H1 (cell line): ENCODE data around the gene CGNL1. TPM values are rescaled to one million over a fixed set of nuclear protein-coding genes. Genes with fewer than 3 reads are reported as not detected.

Source experiments
- CTCF ChIA-PET: fragments of 300-600 bp; sonication (Branson Sonifier 250); formaldehyde crosslinking; loops from one replicate; lab custom pipeline; 2021; ENCODE audit not compliant: partially characterized antibody; lab: Charles Lee
- POLR2A ChIA-PET: fragments of 300-600 bp; sonication (Branson Sonifier 250); formaldehyde crosslinking; loops from one replicate; lab custom pipeline; 2021; ENCODE audit warnings: inconsistent platforms; ENCODE audit not compliant: partially characterized antibody; lab: Charles Lee
- DNase-seq, 2 experiments: peaks; one replicate each; pipeline versions ENCODE4 v3.0.0 to v3.0.0-alpha.2; 2010 to 2022; ENCODE audit warnings: low spot score in 2 of 2, low read depth in 1 of 2, mixed read lengths in 1 of 2
- FAIRE-seq: peaks from 2 replicates; lab custom pipeline; 2011; peaks lifted over from hg19 to GRCh38; lab: Jason Lieb, UNC
- H2AFZ ChIP-seq: 2 replicates; pipeline ENCODE4 v1.8.1; 2012; ENCODE audit warnings: low read length, inconsistent platforms
- H2AK5ac ChIP-seq: 2 replicates; pipeline ENCODE4 v1.6.1; 2013; ENCODE audit warnings: low read depth, low read length
- H2BK120ac ChIP-seq: replicated peaks from 2 replicates; pipeline ENCODE3; 2013; ENCODE audit warnings: low read depth, low read length, inconsistent platforms
- H2BK12ac ChIP-seq: 2 replicates; pipeline ENCODE4 v1.6.1; 2013; ENCODE audit warnings: low read depth, low read length
- H2BK15ac ChIP-seq: 2 replicates; pipeline ENCODE4 v1.6.1; 2013; ENCODE audit warnings: low read length
- H2BK20ac ChIP-seq: 2 replicates; pipeline ENCODE4 v1.6.1; 2013; ENCODE audit warnings: low read length
- H2BK5ac ChIP-seq: 2 replicates; pipeline ENCODE4 v1.6.1; 2013; ENCODE audit warnings: low read depth, low read length
- H3K14ac ChIP-seq: 2 replicates; pipeline ENCODE4 v1.6.1; 2013; ENCODE audit warnings: inconsistent platforms; ENCODE audit not compliant: insufficient read length
- H3K18ac ChIP-seq: 2 replicates; pipeline ENCODE4 v1.6.1; 2013; ENCODE audit warnings: low read length; ENCODE audit errors: extremely low read depth
- H3K23ac ChIP-seq: 2 replicates; pipeline ENCODE4 v1.6.1; 2013; ENCODE audit warnings: inconsistent platforms; ENCODE audit not compliant: insufficient read length
- H3K23me2 ChIP-seq: 2 replicates; pipeline ENCODE4 v1.6.1; 2013; ENCODE audit warnings: low read depth, low read length
- H3K27ac ChIP-seq: 2 replicates; pipeline ENCODE4 v1.6.1; 2011; ENCODE audit warnings: low read depth, low read length, inconsistent platforms
- H3K27me3 ChIP-seq, 4 experiments: replicated peaks in 1 of 4; 1 replicate in 1 of 4; 2 replicates in 3 of 4; pipeline versions ENCODE4 v1.6.1 to v1.8.1; 2011 to 2013; ENCODE audit warnings: low read length in 3 of 4, mild to moderate bottlenecking in 3 of 4, inconsistent platforms in 2 of 4, mixed read lengths in 2 of 4, moderate library complexity in 1 of 4; ENCODE audit not compliant: control insufficient read depth in 3 of 4, insufficient read depth in 3 of 4; ENCODE audit errors: extremely low read depth in 1 of 4
- H3K36me3 ChIP-seq, 4 experiments: 2 replicates each; pipeline versions ENCODE4 v1.6.1 to v1.8.1; 2011 to 2013; ENCODE audit warnings: mild to moderate bottlenecking in 4 of 4, low read length in 3 of 4, moderate library complexity in 2 of 4, control low read depth in 1 of 4, inconsistent platforms in 1 of 4; ENCODE audit not compliant: insufficient read depth in 4 of 4, control insufficient read depth in 2 of 4
- H3K4ac ChIP-seq: replicated peaks from 2 replicates; pipeline ENCODE3; 2013; ENCODE audit warnings: low read length, low read depth, mixed read lengths, inconsistent platforms; ENCODE audit not compliant: insufficient read length
- H3K4me1 ChIP-seq, 4 experiments: replicated peaks in 1 of 4; 1 replicate in 1 of 4; 2 replicates in 3 of 4; pipeline versions ENCODE4 v1.6.1 to v1.8.1; 2011 to 2013; ENCODE audit warnings: low read length in 3 of 4, inconsistent platforms in 2 of 4, mixed read lengths in 1 of 4; ENCODE audit not compliant: insufficient read depth in 4 of 4, control insufficient read depth in 3 of 4
- H3K4me2 ChIP-seq, 2 experiments: 2 replicates each; pipeline versions ENCODE4 v1.6.1 to v1.8.1; 2011 to 2013; ENCODE audit warnings: low read depth in 2 of 2, low read length in 2 of 2, control low read depth in 1 of 2, inconsistent platforms in 1 of 2, mild to moderate bottlenecking in 1 of 2; ENCODE audit not compliant: insufficient read depth in 1 of 2
- H3K4me3 ChIP-seq, 4 experiments: fragments of 200-600, 300-600 bp in 1 of 4; sonication (generic), shearing (Covaris generic), sonication (Bioruptor Twin) in 1 of 4; 2 replicates each; pipeline versions ENCODE4 v1.5.1 to v1.8.1; 2011 to 2016; ENCODE audit warnings: low read length in 4 of 4, low read depth in 3 of 4, control low read depth in 2 of 4, inconsistent platforms in 2 of 4, mild to moderate bottlenecking in 2 of 4, mixed read lengths in 1 of 4, moderate library complexity in 1 of 4; ENCODE audit not compliant: insufficient read depth in 2 of 4; ENCODE audit errors: extremely low read depth in 1 of 4
- H3K56ac ChIP-seq: replicated peaks from 2 replicates; pipeline ENCODE3; 2013; ENCODE audit warnings: low read depth, mild to moderate bottlenecking, mixed read lengths, low read length, inconsistent platforms; ENCODE audit not compliant: insufficient read length
- H3K79me1 ChIP-seq: 2 replicates; pipeline ENCODE4 v1.6.1; 2013; ENCODE audit warnings: low read depth, low read length, control low read depth
- H3K79me2 ChIP-seq, 2 experiments: 2 replicates each; pipeline versions ENCODE4 v1.6.1 to v1.8.1; 2012 to 2013; ENCODE audit warnings: low read length in 2 of 2, mild to moderate bottlenecking in 2 of 2, inconsistent platforms in 1 of 2; ENCODE audit not compliant: insufficient read depth in 2 of 2, control insufficient read depth in 1 of 2
- H3K9ac ChIP-seq, 4 experiments: replicated peaks in 1 of 4; 1 replicate in 1 of 4; 2 replicates in 3 of 4; pipeline versions ENCODE4 v1.6.1 to v1.8.1; 2011 to 2013; ENCODE audit warnings: low read depth in 3 of 4, low read length in 3 of 4, control low read depth in 2 of 4, mild to moderate bottlenecking in 2 of 4, moderate library complexity in 2 of 4, inconsistent platforms in 1 of 4; ENCODE audit errors: extremely low read depth in 1 of 4
- H3K9me3 ChIP-seq, 2 experiments: 2 replicates each; pipeline versions ENCODE4 v1.6.1 to v1.8.1; 2012 to 2013; ENCODE audit warnings: mild to moderate bottlenecking in 2 of 2, moderate library complexity in 2 of 2, control low read depth in 1 of 2, inconsistent platforms in 1 of 2, low read depth in 1 of 2, low read length in 1 of 2, mixed read lengths in 1 of 2; ENCODE audit not compliant: insufficient read depth in 2 of 2
- H4K20me1 ChIP-seq, 2 experiments: replicated peaks in 1 of 2; 2 replicates each; pipeline versions ENCODE3 to v1.8.1; 2011 to 2013; ENCODE audit warnings: inconsistent platforms in 2 of 2, low read length in 2 of 2, mild to moderate bottlenecking in 1 of 2; ENCODE audit not compliant: insufficient read depth in 2 of 2, control insufficient read depth in 1 of 2
- H4K5ac ChIP-seq: 2 replicates; pipeline ENCODE4 v1.6.1; 2013; ENCODE audit warnings: low read length, low read depth, mixed read lengths, inconsistent platforms; ENCODE audit not compliant: insufficient read length
- H4K8ac ChIP-seq: 2 replicates; pipeline ENCODE4 v1.8.0; 2013; ENCODE audit warnings: mild to moderate bottlenecking, moderate library complexity, low read length, inconsistent platforms; ENCODE audit not compliant: insufficient read depth; ENCODE audit errors: extremely low read depth
- H4K91ac ChIP-seq: replicated peaks from 2 replicates; pipeline ENCODE3; 2013; ENCODE audit warnings: low read length, mixed read lengths, inconsistent platforms; ENCODE audit not compliant: insufficient read length
- ASH2L ChIP-seq: fragments of 200-600, 300-600 bp; sonication (generic); IDR thresholded peaks from one replicate; pipeline ENCODE4 v1.7.1; 2017; ENCODE audit warnings: low read length
- BCL11A ChIP-seq, 2 experiments: IDR thresholded peaks; one replicate each; pipeline ENCODE4 v1.6.1; 2011; ENCODE audit warnings: low read depth in 2 of 2, low read length in 2 of 2, mild to moderate bottlenecking in 2 of 2
- CBX5 ChIP-seq: fragments of 300-800, 300-1000 bp; sonication (generic); IDR thresholded peaks from 2 replicates; pipeline ENCODE4 v1.7.1; 2016; ENCODE audit warnings: antibody characterized with exemption, low read length, low read depth
- CREB1 ChIP-seq: IDR thresholded peaks from 2 replicates; pipeline ENCODE4 v1.6.1; 2012; ENCODE audit warnings: inconsistent platforms
- CTBP2 ChIP-seq: IDR thresholded peaks from 2 replicates; pipeline ENCODE4 v1.7.0; 2011; ENCODE audit warnings: borderline replicate concordance, mild to moderate bottlenecking, moderate library complexity, mixed read lengths, low read length; ENCODE audit not compliant: insufficient read depth, insufficient read length
- HDAC2 ChIP-seq, 2 experiments: fragments of 300-600 bp in 1 of 2; sonication (generic) in 1 of 2; IDR thresholded peaks; 2 replicates each; pipeline ENCODE4 v1.6.1; 2011 to 2012; ENCODE audit warnings: low read depth in 2 of 2, low read length in 2 of 2, mild to moderate bottlenecking in 2 of 2, moderate library complexity in 2 of 2, borderline replicate concordance in 1 of 2, inconsistent platforms in 1 of 2
- JUND ChIP-seq: IDR thresholded peaks from 2 replicates; pipeline ENCODE4 v1.6.1; 2011; ENCODE audit warnings: mild to moderate bottlenecking, improper control_type of control experiment, low read length
- KDM1A ChIP-seq: fragments of 200-600, 300-600 bp; sonication (generic); IDR thresholded peaks from 2 replicates; pipeline ENCODE4 v1.7.1; 2016; ENCODE audit warnings: mild to moderate bottlenecking, low read length, borderline replicate concordance
- RXRA ChIP-seq: IDR thresholded peaks from 2 replicates; pipeline ENCODE4 v1.6.1; 2011; ENCODE audit warnings: low read depth, mild to moderate bottlenecking, low read length, moderate library complexity; ENCODE audit not compliant: insufficient read depth
- SAP30 ChIP-seq: fragments of 300-600 bp; sonication (generic); IDR thresholded peaks from 2 replicates; pipeline ENCODE4 v1.7.1; 2012; ENCODE audit warnings: low read length, moderate library complexity, mild to moderate bottlenecking, inconsistent platforms; ENCODE audit not compliant: insufficient read depth, insufficient replicate concordance
- SIX5 ChIP-seq: IDR thresholded peaks from 2 replicates; pipeline ENCODE4 v1.6.1; 2011; ENCODE audit warnings: mild to moderate bottlenecking, low read depth, low read length
- SP2 ChIP-seq: IDR thresholded peaks from 2 replicates; pipeline ENCODE4 v1.6.1; 2012; ENCODE audit warnings: mild to moderate bottlenecking, low read length, inconsistent platforms
- SRF ChIP-seq: IDR thresholded peaks from 2 replicates; pipeline ENCODE4 v1.6.1; 2011; ENCODE audit warnings: mild to moderate bottlenecking, low read depth, low read length, moderate library complexity
- SUZ12 ChIP-seq: fragments of 200-600 bp; sonication (generic); IDR thresholded peaks from 2 replicates; pipeline ENCODE4 v1.6.1; 2012; ENCODE audit warnings: mild to moderate bottlenecking, inconsistent platforms, low read length, moderate library complexity, mixed read lengths
- WGBS, 2 experiments: shearing (Covaris generic) in 1 of 2; methylation state at CpG; one replicate each; pipeline versions ENCODE4 v1.1.6 to v1.1.7; 2013 to 2015; ENCODE audit warnings: low lambda C conversion rate in 2 of 2, mixed read lengths in 2 of 2, inconsistent platforms in 1 of 2, low coverage in 1 of 2, missing lambda C conversion rate in 1 of 2; ENCODE audit not compliant: insufficient replicate concordance in 2 of 2, insufficient coverage in 1 of 2, insufficient read length in 1 of 2; ENCODE audit errors: extremely low coverage in 1 of 2, missing lambda C conversion rate in 1 of 2; 5-methylcytosine and 5-hydroxymethylcytosine counted together
- polyA plus RNA-seq, 7 experiments: library from polyadenylated mRNA; depleted of rRNA in 3 of 7; stranded (reverse) in 5 of 7; unstranded in 2 of 7; fragments of >200 nt in 5 of 7; fragments of 200-250 nt in 2 of 7; gene quantifications; 1 replicate in 5 of 7; 2 replicates in 1 of 7; 4 replicates in 1 of 7; pipeline versions ENCODE4 v1.2.1 to v1.2.3, GENCODE V29; 2011 to 2013; ENCODE audit warnings: missing spikeins in 2 of 7, mixed read lengths in 2 of 7
- total RNA-seq: library from RNA; stranded (reverse); fragmentation: NEBNext Ultra II Directional; extraction: Animal tissue kit (Norgen Biotek cat#: 25700); gene quantifications from 2 replicates; pipeline ENCODE4 v1.2.1, GENCODE V29; 2021

The CGNL1 gene
- total and polyA plus RNA-seq, 2 of the 8 experiments (the other 6 are each of a cell fraction or from before 2014, with no cell fraction given) = 21.8 to 75.6 TPM

DNA sequence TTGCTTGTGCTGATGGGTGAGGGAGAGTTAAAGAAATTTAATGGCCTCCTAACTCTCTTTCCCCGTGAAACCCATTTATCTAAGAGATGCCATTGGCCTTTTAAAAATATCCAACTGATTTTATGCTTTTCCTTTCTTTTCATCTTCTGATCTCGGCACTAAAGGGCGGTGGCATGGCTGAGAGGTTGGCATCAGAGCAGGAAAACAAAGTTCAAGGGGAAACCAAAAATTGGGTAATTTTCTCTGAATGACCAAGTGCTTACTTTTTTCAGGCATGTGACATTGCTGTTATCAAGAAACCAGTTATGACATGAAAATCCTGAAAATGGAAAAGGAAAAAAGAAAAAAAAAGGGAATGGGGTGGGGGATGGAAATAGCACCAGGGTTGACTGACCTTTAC, 3.2 kb downstream of the CGNL1 start:
- H2BK20ac ChIP-seq = no peak overlapping the region
- H4K20me1 ChIP-seq = no peaks in the 10 kb centered on the region
- no peak overlapping the region for H2AK5ac ChIP-seq
- CTCF ChIA-PET = interaction anchor here (5.3 kb wide), 1 partner anchor 38 kb away, joined by 29 read pairs; no protein-coding TSS in a partner anchor
- H3K4ac ChIP-seq = no peak overlapping the region
- no peak overlapping the region for H3K23ac ChIP-seq
- no peaks in the 10 kb centered on the region for H3K36me3 ChIP-seq
- no peak overlapping the region for H3K27ac ChIP-seq
- H3K14ac ChIP-seq = no peak overlapping the region
- H2BK15ac ChIP-seq = no peak overlapping the region
- H3K4me1 ChIP-seq = peaks cover 9 to 26% (median 15%) of the 10 kb centered on the region in 4 experiments
- no peak overlapping the region for H4K8ac ChIP-seq
- H3K79me1 ChIP-seq = peaks cover 10% of the 10 kb centered on the region
- no peak for FAIRE-seq
- H3K9me3 ChIP-seq = no peaks in the 10 kb centered on the region
- 93% methylated on average over 3 of the region's 3 CpGs; no CpG with 5 or more reads in 1 of the 2 experiments for WGBS, 2 experiments
- POLR2A ChIA-PET = no interaction called here
- H3K56ac ChIP-seq = no peak overlapping the region
- no peak overlapping the region for H2BK12ac ChIP-seq
- TF ChIP-seq SUZ12 (no peak), SP2 (no peak), CTBP2 (no peak), CBX5 (no peak), SRF (no peak), RXRA (no peak), ASH2L (no peak), CREB1 (no peak), SAP30 (no peak), KDM1A (no peak), SIX5 (no peak), JUND (no peak), BCL11A (IDR thresholded peaks at IDR 0.05; ENCODE audit: low read depth in 2 of 2, low read length in 2 of 2) (no peak), HDAC2 (IDR thresholded peaks at IDR 0.05; ENCODE audit: borderline replicate concordance in 1 of 2, low read depth in 2 of 2, low read length in 2 of 2) (no peak)
- TF ChIP-seq, all 59 proteins: peak for 0
- no peak for DNase-seq
- Histone ChIP-seq H3K23me2 (peaks cover 4% of the 10 kb centered on the region; the same call in 1 of the 2 replicates), H2AFZ (no peak overlapping the region), H3K9ac (no peak overlapping the region), H4K91ac (no peak overlapping the region), H4K5ac (no peak overlapping the region), H3K4me3 (no peak overlapping the region), H3K79me2 (peaks cover 0 to 56% of the 10 kb centered on the region in 2 experiments; a peak in 3 of 4 replicates), H3K18ac (no peak overlapping the region), H3K4me2 (no peak overlapping the region), H2BK120ac (no peak overlapping the region), H3K27me3 (peaks cover 0 to 8% (median 3%) of the 10 kb centered on the region in 4 experiments; a peak in 3 of 7 replicates), H2BK5ac (no peak overlapping the region)
